Neural cell (in vitro differentiated cells): Measurements from ENCODE around the gene RASGRP1.

Experiments used
- EP300 ChIP-seq: fragments of 450-650 bp; conservative IDR thresholded peaks from 2 replicates; pipeline ENCODE4 v1.6.1; 2014; ENCODE audit warnings: antibody characterized with exemption, mild to moderate bottlenecking, moderate library complexity; ENCODE audit not compliant: poor library complexity, severe bottlenecking
- EZH2 ChIP-seq: fragments of 200-600, 300-800 bp; shearing (Covaris generic), sonication (generic); IDR thresholded peaks from 2 replicates; pipeline ENCODE4 v1.6.1; 2014; ENCODE audit warnings: antibody characterized with exemption, low read length, borderline replicate concordance, mild to moderate bottlenecking; ENCODE audit not compliant: insufficient read depth, poor library complexity, severe bottlenecking
- POLR2AphosphoS5 ChIP-seq: IDR thresholded peaks from 2 replicates; pipeline ENCODE4 v1.6.1; 2012
- RAD21 ChIP-seq: fragments of 450-650 bp; conservative IDR thresholded peaks from 2 replicates; pipeline ENCODE4 v1.6.1; 2014; ENCODE audit warnings: antibody characterized with exemption, mild to moderate bottlenecking, moderate library complexity
- SMC3 ChIP-seq: fragments of 450-650 bp; conservative IDR thresholded peaks from 2 replicates; pipeline ENCODE4 v1.6.1; 2014; ENCODE audit warnings: antibody characterized with exemption, mild to moderate bottlenecking, moderate library complexity; ENCODE audit not compliant: poor library complexity
- TAF1 ChIP-seq: IDR thresholded peaks from 2 replicates; pipeline ENCODE4 v1.6.1; 2012; ENCODE audit warnings: low read depth
- TF ChIP-seq, protein P1 (sequence below): fragments of 450-650 bp; IDR thresholded peaks from 2 replicates; pipeline ENCODE4 v1.5.1; 2014; ENCODE audit warnings: antibody characterized with exemption, mild to moderate bottlenecking, moderate library complexity; ENCODE audit not compliant: poor library complexity, severe bottlenecking
- TF ChIP-seq, protein P2 (sequence below): IDR thresholded peaks from 2 replicates; pipeline ENCODE4 v1.6.1; 2012; ENCODE audit warnings: borderline replicate concordance

DNA sequence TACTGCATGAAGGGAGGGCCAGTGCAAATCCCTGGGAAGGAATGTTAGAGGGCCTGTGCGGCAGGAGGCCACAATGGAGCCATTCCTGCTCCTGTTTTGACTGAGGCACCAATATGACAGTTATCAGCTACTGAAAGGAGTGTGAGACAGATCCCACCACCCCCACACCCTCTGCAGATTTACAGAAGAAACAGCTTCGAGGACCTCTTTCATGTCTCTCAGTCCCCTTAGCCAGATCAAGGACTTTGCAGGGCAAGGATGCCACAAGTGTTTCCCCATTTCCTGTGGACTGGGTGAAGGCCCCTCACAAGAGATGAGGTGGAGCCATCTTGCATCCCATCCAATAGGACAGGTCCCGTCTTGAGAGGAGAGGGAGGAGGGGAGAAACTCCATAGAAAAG, 48.5 kb upstream of the RASGRP1 start:
- TF ChIP-seq, protein P1, sequence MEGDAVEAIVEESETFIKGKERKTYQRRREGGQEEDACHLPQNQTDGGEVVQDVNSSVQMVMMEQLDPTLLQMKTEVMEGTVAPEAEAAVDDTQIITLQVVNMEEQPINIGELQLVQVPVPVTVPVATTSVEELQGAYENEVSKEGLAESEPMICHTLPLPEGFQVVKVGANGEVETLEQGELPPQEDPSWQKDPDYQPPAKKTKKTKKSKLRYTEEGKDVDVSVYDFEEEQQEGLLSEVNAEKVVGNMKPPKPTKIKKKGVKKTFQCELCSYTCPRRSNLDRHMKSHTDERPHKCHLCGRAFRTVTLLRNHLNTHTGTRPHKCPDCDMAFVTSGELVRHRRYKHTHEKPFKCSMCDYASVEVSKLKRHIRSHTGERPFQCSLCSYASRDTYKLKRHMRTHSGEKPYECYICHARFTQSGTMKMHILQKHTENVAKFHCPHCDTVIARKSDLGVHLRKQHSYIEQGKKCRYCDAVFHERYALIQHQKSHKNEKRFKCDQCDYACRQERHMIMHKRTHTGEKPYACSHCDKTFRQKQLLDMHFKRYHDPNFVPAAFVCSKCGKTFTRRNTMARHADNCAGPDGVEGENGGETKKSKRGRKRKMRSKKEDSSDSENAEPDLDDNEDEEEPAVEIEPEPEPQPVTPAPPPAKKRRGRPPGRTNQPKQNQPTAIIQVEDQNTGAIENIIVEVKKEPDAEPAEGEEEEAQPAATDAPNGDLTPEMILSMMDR: no peak
- TF ChIP-seq POLR2AphosphoS5 (no peak), RAD21 (no peak), EP300 (no peak), EZH2 (no peak), TAF1 (no peak), SMC3 (no peak)
- TF ChIP-seq, protein P2, sequence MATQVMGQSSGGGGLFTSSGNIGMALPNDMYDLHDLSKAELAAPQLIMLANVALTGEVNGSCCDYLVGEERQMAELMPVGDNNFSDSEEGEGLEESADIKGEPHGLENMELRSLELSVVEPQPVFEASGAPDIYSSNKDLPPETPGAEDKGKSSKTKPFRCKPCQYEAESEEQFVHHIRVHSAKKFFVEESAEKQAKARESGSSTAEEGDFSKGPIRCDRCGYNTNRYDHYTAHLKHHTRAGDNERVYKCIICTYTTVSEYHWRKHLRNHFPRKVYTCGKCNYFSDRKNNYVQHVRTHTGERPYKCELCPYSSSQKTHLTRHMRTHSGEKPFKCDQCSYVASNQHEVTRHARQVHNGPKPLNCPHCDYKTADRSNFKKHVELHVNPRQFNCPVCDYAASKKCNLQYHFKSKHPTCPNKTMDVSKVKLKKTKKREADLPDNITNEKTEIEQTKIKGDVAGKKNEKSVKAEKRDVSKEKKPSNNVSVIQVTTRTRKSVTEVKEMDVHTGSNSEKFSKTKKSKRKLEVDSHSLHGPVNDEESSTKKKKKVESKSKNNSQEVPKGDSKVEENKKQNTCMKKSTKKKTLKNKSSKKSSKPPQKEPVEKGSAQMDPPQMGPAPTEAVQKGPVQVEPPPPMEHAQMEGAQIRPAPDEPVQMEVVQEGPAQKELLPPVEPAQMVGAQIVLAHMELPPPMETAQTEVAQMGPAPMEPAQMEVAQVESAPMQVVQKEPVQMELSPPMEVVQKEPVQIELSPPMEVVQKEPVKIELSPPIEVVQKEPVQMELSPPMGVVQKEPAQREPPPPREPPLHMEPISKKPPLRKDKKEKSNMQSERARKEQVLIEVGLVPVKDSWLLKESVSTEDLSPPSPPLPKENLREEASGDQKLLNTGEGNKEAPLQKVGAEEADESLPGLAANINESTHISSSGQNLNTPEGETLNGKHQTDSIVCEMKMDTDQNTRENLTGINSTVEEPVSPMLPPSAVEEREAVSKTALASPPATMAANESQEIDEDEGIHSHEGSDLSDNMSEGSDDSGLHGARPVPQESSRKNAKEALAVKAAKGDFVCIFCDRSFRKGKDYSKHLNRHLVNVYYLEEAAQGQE: no peak
